Measurements from ENCODE around the gene TTLL3.

The TTLL3 gene

GRCh38 chr3:9818666-9819335 is 8.7 kb downstream of the TTLL3 start:
- Histone ChIP-seq H4K20me1 (ENCODE audit: insufficient read depth) (no peaks in the 10 kb centered on the region), H3K27me3 (ENCODE audit: insufficient read depth, low read depth) (no peaks in the 10 kb centered on the region), H3K79me2 (ENCODE audit: insufficient read depth, low read depth) (no peaks in the 10 kb centered on the region), H3K4me3 (IDR thresholded peaks at IDR 0.05; ENCODE audit: insufficient read depth, low read depth, low read length) (no peak overlapping the region), H3K9ac (no peak overlapping the region), H3K4me1 (ENCODE audit: low read depth, poor library complexity, severe bottlenecking) (no peaks in the 10 kb centered on the region), H3K27ac (no peak overlapping the region), H2AFZ (ENCODE audit: low read depth) (no peak overlapping the region), H3K4me2 (no peak overlapping the region), H3K36me3 (ENCODE audit: insufficient read depth) (no peaks in the 10 kb centered on the region)
- no peak for TF ChIP-seq CTCF (conservative IDR thresholded peaks at IDR 0.05; ENCODE audit: low read depth, low read length)

- no peak overlapping the region for H2AFZ ChIP-seq (ENCODE audit: low read depth)
- H3K4me1 ChIP-seq (ENCODE audit: low read depth, poor library complexity, severe bottlenecking) = no peaks in the 10 kb centered on the region
- H3K4me2 ChIP-seq = no peak overlapping the region
- H4K20me1 ChIP-seq (ENCODE audit: insufficient read depth) = no peaks in the 10 kb centered on the region
- H3K27ac ChIP-seq = no peak overlapping the region
- no peaks in the 10 kb centered on the region for H3K27me3 ChIP-seq (ENCODE audit: insufficient read depth, low read depth)
- H3K4me3 ChIP-seq (IDR thresholded peaks at IDR 0.05; ENCODE audit: insufficient read depth, low read depth, low read length) = no peak overlapping the region
- no peak overlapping the region for H3K9ac ChIP-seq
- no peak for TF ChIP-seq CTCF (conservative IDR thresholded peaks at IDR 0.05; ENCODE audit: low read depth, low read length)
- no peaks in the 10 kb centered on the region for H3K79me2 ChIP-seq (ENCODE audit: insufficient read depth, low read depth)
- H3K36me3 ChIP-seq (ENCODE audit: insufficient read depth) = no peaks in the 10 kb centered on the region
Observed at GRCh38 chr3:9820543-9820942, 10.5 kb downstream of the TTLL3 start.

GRCh38 chr3:9820946-9821345 is 10.9 kb downstream of the TTLL3 start:
- H3K4me1 ChIP-seq (ENCODE audit: low read depth, poor library complexity, severe bottlenecking) = no peaks in the 10 kb centered on the region
- no peak overlapping the region for H3K4me2 ChIP-seq
- H3K27ac ChIP-seq = no peak overlapping the region
- no peaks in the 10 kb centered on the region for H3K36me3 ChIP-seq (ENCODE audit: insufficient read depth)
- H3K79me2 ChIP-seq (ENCODE audit: insufficient read depth, low read depth) = no peaks in the 10 kb centered on the region
- no peak overlapping the region for H2AFZ ChIP-seq (ENCODE audit: low read depth)
- no peaks in the 10 kb centered on the region for H4K20me1 ChIP-seq (ENCODE audit: insufficient read depth)
- no peak overlapping the region for H3K4me3 ChIP-seq (IDR thresholded peaks at IDR 0.05; ENCODE audit: insufficient read depth, low read depth, low read length)
- H3K27me3 ChIP-seq (ENCODE audit: insufficient read depth, low read depth) = no peaks in the 10 kb centered on the region
- H3K9ac ChIP-seq = no peak overlapping the region
- peak; percentile 29; the same call in 1 of the 2 replicates for TF ChIP-seq CTCF (conservative IDR thresholded peaks at IDR 0.05; ENCODE audit: low read depth, low read length)

- no peaks in the 10 kb centered on the region for H3K36me3 ChIP-seq (ENCODE audit: insufficient read depth)
- no peaks in the 10 kb centered on the region for H3K79me2 ChIP-seq (ENCODE audit: insufficient read depth, low read depth)
- H4K20me1 ChIP-seq (ENCODE audit: insufficient read depth) = no peaks in the 10 kb centered on the region
- H3K27ac ChIP-seq = no peak overlapping the region
- H3K9ac ChIP-seq = no peak overlapping the region
- H3K4me2 ChIP-seq = no peak overlapping the region
- H3K4me1 ChIP-seq (ENCODE audit: low read depth, poor library complexity, severe bottlenecking) = no peaks in the 10 kb centered on the region
- H2AFZ ChIP-seq (ENCODE audit: low read depth) = no peak overlapping the region
- no peak overlapping the region for H3K4me3 ChIP-seq (IDR thresholded peaks at IDR 0.05; ENCODE audit: insufficient read depth, low read depth, low read length)
- TF ChIP-seq CTCF (conservative IDR thresholded peaks at IDR 0.05; ENCODE audit: low read depth, low read length) = no peak
- H3K27me3 ChIP-seq (ENCODE audit: insufficient read depth, low read depth) = no peaks in the 10 kb centered on the region
Observed at GRCh38 chr3:9825451-9826040, 15.5 kb downstream of the TTLL3 start.
